Measurements from ENCODE around the gene FLII. TPM values are rescaled to one million over a fixed set of nuclear protein-coding genes. Genes with fewer than 3 reads are reported as not detected.

FLII gene
- total and polyA plus RNA-seq, 2 of the 8 experiments (the other 6 are each of a cell fraction or from before 2014, with no cell fraction given), result 300 to 549 TPM

DNA sequence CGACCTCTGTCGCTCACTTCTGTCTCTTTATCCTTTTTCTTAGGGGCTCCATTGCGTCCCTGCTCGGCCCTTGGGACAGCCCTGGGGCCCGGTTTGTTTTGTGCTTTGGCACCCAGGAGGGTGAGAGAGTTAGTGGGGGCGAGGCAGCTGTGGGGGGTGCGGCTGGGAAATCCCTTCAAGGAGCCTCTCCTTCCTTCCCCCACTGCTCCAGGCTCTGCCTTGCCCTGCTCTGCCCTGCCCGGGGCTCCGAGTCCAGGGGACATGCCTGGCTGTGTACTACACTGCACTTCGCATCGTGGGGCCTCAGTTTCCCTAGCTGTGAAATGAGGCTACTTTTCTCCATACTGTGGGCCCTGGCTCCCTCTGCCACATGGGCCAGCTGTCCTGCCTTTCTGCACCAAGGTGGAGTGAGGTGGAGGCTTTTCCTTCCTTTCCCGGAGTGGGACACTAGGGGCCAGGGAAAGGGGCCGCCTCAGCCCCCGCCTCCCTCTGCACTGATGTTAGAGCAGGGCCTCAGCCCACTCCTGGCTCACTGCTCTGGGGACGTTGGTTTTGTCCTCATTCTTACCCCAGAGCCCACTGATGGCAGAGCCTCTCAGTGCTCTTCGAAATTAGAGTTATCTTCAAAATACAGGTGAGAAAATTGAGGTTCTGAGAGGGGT, 32.1 kb downstream of the FLII start (continued):
- TF ChIP-seq SRF (IDR thresholded peaks at IDR 0.05; ENCODE audit: low read depth, low read length), result no peak
